DMS53 treated with DMSO at 0.1 percent for 48 hours (cell line): ENCODE data around the gene DRD4.
A peak's percentile ranks its signal among the peaks of the same experiment; 100 is the strongest.
"Not testable (repeated sequence)": the region's sequence is repeated elsewhere in the genome, so short reads cannot be mapped to it uniquely, and the experiment has no call there.

Source experiments
- DNase-seq: peaks from one replicate; lab custom pipeline; 2025; ENCODE audit not compliant: unreplicated experiment; lab: John Stamatoyannopoulos, UW

Gene DRD4

DNA sequence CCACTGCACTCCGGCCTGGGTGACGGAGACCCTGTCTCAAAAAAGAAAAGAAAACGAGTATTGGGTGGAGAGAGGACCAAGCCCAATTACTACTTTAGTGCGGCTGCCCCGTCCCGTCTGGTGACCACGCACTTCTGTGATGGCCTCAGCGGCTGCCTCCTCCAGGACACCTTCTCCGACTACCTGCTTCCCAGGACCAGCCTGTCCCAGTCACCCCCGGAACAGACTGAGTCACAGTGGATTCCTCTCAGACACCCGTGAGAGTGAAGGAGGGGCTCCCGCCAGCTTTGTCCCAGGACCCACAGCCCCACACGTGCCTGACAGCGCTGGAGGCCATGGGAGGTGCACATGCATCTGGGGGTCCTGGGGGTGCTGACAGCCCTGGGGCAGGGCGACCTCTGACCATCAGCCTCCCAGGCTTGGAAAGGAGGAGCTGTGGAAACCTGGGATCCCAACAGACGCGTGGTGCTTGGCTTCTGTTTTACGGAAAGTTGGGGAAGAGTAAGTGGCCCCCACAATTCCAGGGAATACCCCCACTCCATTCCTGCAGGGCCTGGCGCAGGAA, 4.8 kb downstream of the DRD4 start:
- DNase-seq = no peak

GRCh38 chr11:643366-643765, 6.3 kb downstream of the DRD4 start:
- no peak for DNase-seq

GRCh38 chr11:643849-644738, 7.0 kb downstream of the DRD4 start:
- no peak for DNase-seq

DNA sequence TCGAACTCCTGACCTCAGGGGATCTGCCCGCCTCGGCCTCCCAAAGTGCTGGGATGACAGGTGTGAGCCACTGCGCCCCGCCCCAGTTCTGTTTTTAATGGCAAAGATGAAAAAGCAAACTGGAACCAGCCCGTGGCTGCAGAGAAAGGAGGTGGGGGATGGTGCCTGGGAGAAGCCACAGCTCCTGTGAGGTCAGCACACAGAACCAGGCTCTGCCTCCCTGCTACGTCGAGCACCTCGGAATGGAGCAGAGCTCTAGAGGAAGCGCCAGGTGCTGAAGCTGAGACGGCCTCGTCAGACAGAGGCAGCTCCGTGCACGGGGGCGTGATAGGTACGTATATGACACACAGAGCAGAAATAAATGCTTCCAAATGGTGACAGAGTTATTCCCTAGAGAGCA, 8.5 kb downstream of the DRD4 start:
- DNase-seq = no peak

DNA sequence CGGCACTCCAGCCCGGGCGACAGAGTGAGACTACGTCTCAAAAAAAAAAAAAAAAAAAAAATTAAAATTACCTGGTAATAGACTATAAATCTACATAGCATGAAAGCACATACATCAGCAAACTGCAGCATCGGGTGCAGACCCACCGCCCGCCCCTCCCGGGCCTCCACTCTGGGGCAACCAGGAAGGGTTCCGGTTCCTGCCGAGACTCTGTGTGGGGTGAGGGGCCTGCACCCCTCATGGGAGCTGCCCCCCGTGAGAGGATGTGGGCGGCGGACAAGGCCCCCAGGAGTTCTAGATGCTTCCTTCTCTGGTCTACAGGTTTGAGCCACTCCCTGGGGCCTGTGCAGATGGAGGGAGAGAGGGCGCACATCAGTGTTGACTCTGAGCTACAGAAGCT, 9.1 kb downstream of the DRD4 start:
- DNase-seq = no peak

DNA sequence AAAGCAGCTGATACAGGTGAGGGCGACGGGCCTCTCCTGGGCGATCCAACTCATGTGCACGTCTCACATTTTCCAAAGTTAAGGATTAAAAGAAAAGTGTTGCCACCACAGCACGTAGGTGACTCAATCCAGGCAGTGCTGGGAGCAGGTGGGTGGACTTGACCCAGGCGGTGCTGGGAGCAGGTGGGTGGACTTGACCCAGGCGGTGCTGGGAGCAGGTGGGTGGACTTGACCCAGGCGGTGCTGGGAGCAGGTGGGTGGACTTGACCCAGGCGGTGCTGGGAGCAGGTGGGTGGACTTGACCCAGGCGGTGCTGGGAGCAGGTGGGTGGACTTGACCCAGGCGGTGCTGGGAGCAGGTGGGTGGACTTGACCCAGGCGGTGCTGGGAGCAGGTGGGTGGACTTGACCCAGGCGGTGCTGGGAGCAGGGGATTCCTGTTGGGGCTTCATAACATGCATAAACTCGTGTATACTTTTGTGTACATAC, 10.6 kb downstream of the DRD4 start:
- DNase-seq = not testable (repeated sequence)

- DNase-seq = no peak
These were observed 13.4 kb downstream of the DRD4 start for GRCh38 chr11:650482-650881.

DNA sequence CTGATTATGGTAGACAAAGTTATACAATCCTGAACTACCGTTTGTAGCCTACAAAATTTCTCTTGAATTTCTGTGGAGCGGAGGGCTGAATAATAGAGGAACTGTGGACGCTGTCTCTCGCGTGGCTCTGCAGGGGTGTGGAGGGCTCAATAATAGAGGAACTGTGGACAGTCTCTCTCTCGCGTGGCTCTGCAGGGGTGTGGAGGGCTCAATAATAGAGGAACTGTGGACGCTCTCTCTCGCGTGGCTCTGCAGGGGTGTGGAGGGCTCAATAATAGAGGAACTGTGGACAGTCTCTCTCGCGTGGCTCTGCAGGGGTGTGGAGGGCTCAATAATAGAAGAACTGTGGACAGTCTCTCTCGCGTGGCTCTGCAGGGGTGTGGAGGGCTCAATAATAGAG, 16.1 kb downstream of the DRD4 start:
- DNase-seq = not testable (repeated sequence)

DNA sequence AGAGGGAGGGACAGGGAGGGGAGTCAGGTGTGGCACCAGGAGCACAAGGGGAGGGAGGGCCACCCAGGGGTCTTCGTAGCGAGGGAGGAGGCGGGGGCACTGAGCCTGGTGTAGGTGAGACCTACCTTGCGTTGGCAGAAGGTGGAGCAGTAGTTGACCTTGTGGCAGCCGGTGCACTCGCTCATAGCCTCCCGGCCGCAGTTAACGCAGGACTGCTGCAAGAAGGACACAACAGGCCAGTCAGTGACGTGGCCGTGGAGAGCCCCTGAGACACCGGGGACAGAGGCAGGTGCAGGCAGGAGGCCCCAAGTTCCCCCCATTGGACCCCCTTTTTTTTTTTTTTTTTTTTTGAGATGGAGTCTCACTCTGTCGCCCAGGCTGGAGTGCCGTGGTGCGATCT, 16.8 kb downstream of the DRD4 start:
- no peak for DNase-seq

- DNase-seq = not testable (repeated sequence)
These were observed 17.4 kb downstream of the DRD4 start for GRCh38 chr11:654444-654843.

DNA sequence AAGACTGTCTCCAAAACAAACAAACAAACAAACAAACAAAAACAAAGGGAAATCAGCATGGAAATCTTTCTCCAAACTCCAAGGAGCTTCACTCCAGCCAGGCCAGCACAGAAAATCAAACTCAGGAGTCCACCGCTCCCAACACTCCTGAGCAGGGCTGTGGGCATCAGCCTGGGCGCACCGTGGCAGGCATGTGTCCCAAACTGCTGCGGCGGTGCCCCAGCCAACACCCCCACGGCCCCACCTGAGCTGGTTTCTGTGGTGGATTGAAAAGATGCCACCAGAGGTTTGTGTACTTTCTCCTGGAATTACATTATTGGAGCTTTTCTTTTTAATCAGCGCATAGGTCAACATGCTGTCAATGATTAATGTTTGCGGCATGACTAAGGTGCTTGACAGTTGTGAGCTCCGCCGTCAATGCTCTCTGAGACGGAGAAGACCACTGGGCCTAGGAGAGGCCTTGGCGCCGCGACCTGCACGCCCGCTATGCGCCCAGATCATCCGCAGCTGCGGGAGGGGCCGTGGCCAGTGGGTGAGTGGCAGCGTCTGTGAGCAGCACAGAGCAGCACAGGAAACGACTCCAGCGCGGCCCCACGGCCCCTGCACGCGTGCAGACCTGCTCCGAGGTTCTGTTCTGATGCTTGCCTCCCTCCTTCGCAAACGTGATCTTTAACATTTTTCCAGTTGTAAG, 18.1 kb downstream of the DRD4 start:
- peak; percentile 84 for DNase-seq

- no peak for DNase-seq
These were observed 19.4 kb downstream of the DRD4 start for GRCh38 chr11:656426-656825.

- DNase-seq = no peak
These were observed 19.8 kb downstream of the DRD4 start for GRCh38 chr11:656866-657265.

DNA sequence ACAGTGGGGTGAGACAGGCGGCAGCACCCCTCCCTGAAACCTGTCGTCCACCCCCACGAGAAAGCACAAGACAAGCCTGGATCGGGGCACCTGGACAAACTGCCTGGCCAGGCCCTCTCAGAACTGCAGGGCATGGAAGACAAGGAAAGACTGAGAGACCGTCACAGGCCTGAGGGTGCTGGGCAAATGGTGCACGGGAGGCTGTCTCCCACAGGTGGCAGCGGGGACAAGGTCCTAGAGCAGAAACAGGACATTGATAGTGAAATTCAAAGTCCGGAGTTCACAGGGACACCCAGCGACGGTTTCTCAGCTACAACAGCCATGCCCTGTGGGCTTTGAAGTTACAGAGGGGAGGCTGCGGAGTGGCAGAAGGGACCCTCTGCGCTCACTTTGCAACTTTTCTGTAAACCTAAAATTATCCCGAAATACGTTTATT, 20.6 kb downstream of the DRD4 start:
- no peak for DNase-seq

GRCh38 chr11:659532-660085, 22.5 kb downstream of the DRD4 start:
- DNase-seq = no peak

DNA sequence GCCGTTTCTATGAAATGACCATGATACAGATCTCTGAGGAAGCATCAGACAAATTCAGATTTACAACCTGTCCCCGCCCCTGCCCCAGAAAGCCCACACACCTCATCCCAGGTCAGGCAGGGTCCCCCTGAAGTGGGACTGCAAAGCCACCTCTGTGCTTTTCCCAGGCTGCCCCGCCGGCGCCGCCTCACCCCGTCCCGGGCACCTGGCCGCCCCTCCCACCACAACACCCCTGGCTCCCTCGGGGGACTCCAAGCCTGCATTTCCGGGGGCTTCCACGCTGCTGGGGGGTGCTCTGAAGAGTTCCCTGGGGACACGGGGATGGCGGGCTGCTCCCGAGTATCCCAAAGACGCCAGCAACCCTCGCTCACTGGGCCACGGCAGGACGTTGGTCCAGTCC, 23.2 kb downstream of the DRD4 start:
- DNase-seq = no peak

GRCh38 chr11:660681-661444, 23.8 kb downstream of the DRD4 start:
- no peak for DNase-seq

DNA sequence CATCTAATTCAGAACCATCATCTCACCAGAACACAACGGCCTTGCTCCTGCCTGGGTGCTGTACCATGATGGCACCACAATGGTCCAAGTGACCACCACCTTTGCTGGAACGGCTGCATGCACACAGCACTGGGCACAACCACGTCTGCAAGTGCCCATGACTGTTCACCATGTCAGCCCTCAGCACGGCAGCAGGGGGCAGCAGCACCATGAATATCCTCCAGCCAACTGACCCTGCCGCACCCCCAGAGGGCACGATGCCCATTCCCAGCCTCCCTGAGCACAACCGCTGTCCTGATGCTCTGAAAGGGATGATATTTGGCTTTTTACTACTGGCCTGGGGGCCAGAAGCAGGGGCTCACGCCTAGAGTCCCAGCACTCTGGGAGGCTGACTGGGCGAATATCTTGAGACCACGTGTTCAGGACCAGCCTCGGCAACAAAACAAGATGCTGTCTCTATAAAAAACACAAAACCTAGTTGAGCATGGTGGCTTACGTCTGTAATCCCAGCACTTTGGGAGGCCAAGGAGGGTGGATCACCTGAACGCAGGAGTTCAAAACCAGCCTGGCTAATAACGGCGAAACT, 25.7 kb downstream of the DRD4 start:
- peak; percentile 21 for DNase-seq

DNA sequence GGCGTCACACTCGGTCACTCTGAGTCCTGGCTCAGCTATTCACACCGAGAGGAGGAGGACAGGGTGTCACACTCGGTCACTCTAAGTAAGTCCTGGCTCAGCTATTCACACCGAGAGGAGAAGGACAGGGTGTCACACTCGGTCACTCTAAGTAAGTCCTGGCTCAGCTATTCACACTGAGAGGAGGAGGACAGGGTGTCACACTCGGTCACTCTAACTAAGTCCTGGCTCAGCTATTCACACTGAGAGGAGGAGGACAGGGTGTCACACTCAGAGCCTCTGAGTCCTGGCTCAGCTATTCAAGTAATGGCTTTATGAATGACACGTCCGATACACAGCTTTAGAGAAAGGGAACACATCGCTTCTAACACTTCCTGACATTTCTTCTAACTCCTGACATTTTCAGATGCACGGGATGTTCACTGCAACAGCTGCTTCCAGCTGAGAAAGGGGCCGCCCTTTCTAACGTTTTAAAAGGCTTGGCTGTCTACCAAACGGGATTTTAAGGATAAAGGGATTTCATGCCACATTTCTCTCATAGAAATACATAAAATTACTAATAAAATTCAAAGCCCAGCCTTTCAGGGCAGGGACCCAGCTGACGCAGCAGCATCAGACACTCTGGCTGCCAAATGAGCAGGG, 28.1 kb downstream of the DRD4 start:
- no peak for DNase-seq

DNA sequence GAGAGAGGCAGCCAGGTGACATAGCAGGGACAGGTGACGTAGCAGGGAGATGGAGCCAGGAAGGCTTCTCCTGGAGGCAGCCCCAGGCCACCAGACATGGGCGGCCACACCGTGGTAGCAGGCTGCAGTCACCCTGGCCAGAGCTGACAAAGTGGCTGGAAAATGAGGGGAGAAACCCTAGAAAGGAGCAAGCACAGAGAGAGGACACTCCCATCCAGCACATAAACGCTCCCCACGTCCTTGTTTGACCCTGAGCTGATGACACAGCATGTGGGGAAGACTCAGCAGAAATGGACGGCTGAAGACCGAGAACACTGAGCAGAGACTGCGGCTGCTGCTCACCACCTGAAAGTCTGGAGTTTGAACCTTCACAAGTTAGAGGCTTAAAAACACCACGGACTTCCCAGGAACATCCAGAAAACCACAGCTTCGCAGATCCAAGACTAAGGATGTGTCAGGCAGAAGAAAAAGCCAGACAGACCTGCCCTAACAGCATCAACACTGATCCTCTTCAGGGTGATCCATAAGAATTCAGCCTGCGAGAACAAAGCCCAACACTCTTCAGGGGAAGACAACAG, 28.7 kb downstream of the DRD4 start:
- DNase-seq = no peak
